GM21529 (cell line): ENCODE measurements around the gene SDK1.
"Not testable (repeated sequence)": the region's sequence is repeated elsewhere in the genome, so short reads cannot be mapped to it uniquely, and the experiment has no call there.

Source experiments
- ATAC-seq: cut with Tn5 transposase; IDR thresholded peaks from one replicate; pipeline ENCODE4 v1.9.1; 2021; ENCODE audit not compliant: unreplicated experiment

SDK1 gene

GRCh38 chr7:4085937-4086691, 785.1 kb downstream of the SDK1 start:
- no peak for ATAC-seq

GRCh38 chr7:4086723-4087122, 785.7 kb downstream of the SDK1 start:
- no peak for ATAC-seq

- ATAC-seq: no peak
Measured at GRCh38 chr7:4091767-4092166, 790.7 kb downstream of the SDK1 start.

GRCh38 chr7:4093035-4093434, 792.0 kb downstream of the SDK1 start:
- no peak for ATAC-seq

GRCh38 chr7:4093483-4093882, 792.4 kb downstream of the SDK1 start:
- ATAC-seq: no peak

GRCh38 chr7:4094158-4094557, 793.1 kb downstream of the SDK1 start:
- ATAC-seq: not testable (repeated sequence)

- ATAC-seq: no peak
Measured at GRCh38 chr7:4097001-4097609, 796.1 kb downstream of the SDK1 start.

- no peak for ATAC-seq
Measured at GRCh38 chr7:4098169-4098568, 797.1 kb downstream of the SDK1 start.

GRCh38 chr7:4099651-4100050, 798.6 kb downstream of the SDK1 start:
- ATAC-seq: no peak

- no peak for ATAC-seq
Measured at GRCh38 chr7:4100148-4100547, 799.1 kb downstream of the SDK1 start.

GRCh38 chr7:4100691-4101090, 799.6 kb downstream of the SDK1 start:
- no peak for ATAC-seq

- ATAC-seq: no peak
Measured at GRCh38 chr7:4102231-4102841, 801.3 kb downstream of the SDK1 start.

- ATAC-seq: no peak
Measured at GRCh38 chr7:4103352-4104091, 802.5 kb downstream of the SDK1 start.

- ATAC-seq: no peak
Measured at GRCh38 chr7:4107839-4108238, 806.8 kb downstream of the SDK1 start.

- ATAC-seq: no peak
Measured at GRCh38 chr7:4108951-4109350, 807.9 kb downstream of the SDK1 start.

GRCh38 chr7:4109481-4110110, 808.5 kb downstream of the SDK1 start:
- no peak for ATAC-seq

GRCh38 chr7:4110438-4110837, 809.4 kb downstream of the SDK1 start:
- ATAC-seq: no peak

GRCh38 chr7:4111166-4111565, 810.1 kb downstream of the SDK1 start:
- ATAC-seq: no peak

GRCh38 chr7:4113271-4113670, 812.2 kb downstream of the SDK1 start:
- no peak for ATAC-seq

- ATAC-seq: no peak
Measured at GRCh38 chr7:4113976-4114375, 812.9 kb downstream of the SDK1 start.

- no peak for ATAC-seq
Measured at GRCh38 chr7:4115442-4115841, 814.4 kb downstream of the SDK1 start.
